ENCODE data around the gene METTL8. TPM values are rescaled to one million over a fixed set of nuclear protein-coding genes. Genes with fewer than 3 reads are reported as not detected.

METTL8 gene
- total RNA-seq, 1 experiment from 2014 or later: 25.7 TPM

GRCh38 chr2:171318463-171318934 is 115.3 kb downstream of the METTL8 start:
- POLR2A ChIA-PET: no interaction called here
- no peaks in the 10 kb centered on the region for H3K4me1 ChIP-seq
- no peak for TF ChIP-seq CTCF (IDR thresholded peaks at IDR 0.05; ENCODE audit: insufficient read depth in 1 of 2, low read depth in 1 of 2, low read length in 1 of 2, severe bottlenecking in 1 of 2, unreplicated experiment in 1 of 2)
- no peak overlapping the region for H3K4me3 ChIP-seq (ENCODE audit: low read depth, low read length)
- no peak for DNase-seq
- H3K9me3 ChIP-seq: 0 out of 2 replicates have a peak, but pooled peaks cover 3% of the 10 kb centered on the region
- Mint-ChIP-seq H3K27ac (ENCODE audit: unreplicated experiment) (no peak overlapping the region), H3K4me3 (ENCODE audit: unreplicated experiment) (no peak overlapping the region), H3K27me3 (ENCODE audit: insufficient read depth, unreplicated experiment) (no peaks in the 10 kb centered on the region), H3K9me3 (ENCODE audit: unreplicated experiment) (no peaks in the 10 kb centered on the region), H3K4me1 (ENCODE audit: low read depth, unreplicated experiment) (no peaks in the 10 kb centered on the region), H3K36me3 (ENCODE audit: insufficient read depth, unreplicated experiment) (peaks cover 10% of the 10 kb centered on the region)
- no peaks in the 10 kb centered on the region for H3K36me3 ChIP-seq (ENCODE audit: control insufficient read depth, insufficient read depth, low read length)
- no TSS peak for BruUV-seq (replicated peaks)
- no peaks in the 10 kb centered on the region for H3K27me3 ChIP-seq (replicated peaks; ENCODE audit: control insufficient read depth, insufficient read depth, low read length)
- intact Hi-C loops (cut with micrococcal nuclease; ENCODE audit: unreplicated experiment): no loop called here
- CTCF ChIA-PET: no interaction called here

- Mint-ChIP-seq H3K36me3 (ENCODE audit: insufficient read depth, unreplicated experiment) (peaks cover 4% of the 10 kb centered on the region), H3K4me1 (ENCODE audit: low read depth, unreplicated experiment) (no peaks in the 10 kb centered on the region), H3K4me3 (ENCODE audit: unreplicated experiment) (no peak overlapping the region), H3K27ac (ENCODE audit: unreplicated experiment) (no peak overlapping the region), H3K27me3 (ENCODE audit: insufficient read depth, unreplicated experiment) (no peaks in the 10 kb centered on the region), H3K9me3 (ENCODE audit: unreplicated experiment) (no peaks in the 10 kb centered on the region)
- ChIA-PET CTCF (no interaction called here), POLR2A (no interaction called here)
- Histone ChIP-seq H3K27me3 (replicated peaks; ENCODE audit: control insufficient read depth, insufficient read depth, low read length) (no peaks in the 10 kb centered on the region), H3K9me3 (peaks cover 9% of the 10 kb centered on the region; the same call in 1 of the 2 replicates), H3K4me3 (ENCODE audit: low read depth, low read length) (no peak overlapping the region), H3K4me1 (no peaks in the 10 kb centered on the region), H3K36me3 (ENCODE audit: control insufficient read depth, insufficient read depth, low read length) (no peaks in the 10 kb centered on the region)
- TF ChIP-seq CTCF (IDR thresholded peaks at IDR 0.05; ENCODE audit: insufficient read depth in 1 of 2, low read depth in 1 of 2, low read length in 1 of 2, severe bottlenecking in 1 of 2, unreplicated experiment in 1 of 2): no peak
- no peak for DNase-seq
- intact Hi-C loops (cut with micrococcal nuclease; ENCODE audit: unreplicated experiment): no loop called here
- no TSS peak for BruUV-seq (replicated peaks)
Measured at GRCh38 chr2:171317492-171318125, 116.2 kb downstream of the METTL8 start.

DNA sequence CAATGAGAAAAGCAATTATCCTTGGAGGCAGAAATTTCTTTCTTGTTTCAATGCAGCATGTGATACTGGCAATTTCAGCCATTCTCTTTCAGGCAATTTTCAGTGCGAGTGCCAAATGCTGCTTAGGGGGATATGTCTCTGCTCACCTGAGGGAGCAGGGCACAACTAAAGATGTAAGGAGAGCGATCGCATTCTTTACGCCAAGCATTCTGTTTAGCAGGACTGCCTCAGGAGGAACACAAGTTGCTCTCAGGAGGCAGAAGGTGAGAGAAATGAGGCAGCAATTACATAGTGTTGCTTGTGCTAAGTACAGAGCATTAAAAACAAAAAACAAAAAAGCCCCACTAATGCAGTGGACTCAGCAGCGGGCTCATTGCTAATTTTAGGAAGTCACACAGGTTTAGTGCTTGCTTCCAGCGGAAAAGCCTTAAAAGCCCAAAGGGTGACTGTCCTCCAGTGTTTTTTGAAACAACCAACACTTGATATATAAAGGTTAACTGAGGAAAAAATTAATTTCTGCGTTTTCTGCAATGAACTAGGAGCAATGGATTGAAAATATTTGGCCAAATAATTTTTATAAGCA is 116.9 kb downstream of the METTL8 start:
- Mint-ChIP-seq H3K27ac (ENCODE audit: unreplicated experiment) (no peak overlapping the region), H3K36me3 (ENCODE audit: insufficient read depth, unreplicated experiment) (peaks cover 4% of the 10 kb centered on the region), H3K27me3 (ENCODE audit: insufficient read depth, unreplicated experiment) (no peaks in the 10 kb centered on the region), H3K4me1 (ENCODE audit: low read depth, unreplicated experiment) (no peaks in the 10 kb centered on the region), H3K9me3 (ENCODE audit: unreplicated experiment) (peaks cover 5% of the 10 kb centered on the region), H3K4me3 (ENCODE audit: unreplicated experiment) (no peak overlapping the region)
- no peaks in the 10 kb centered on the region for H3K4me1 ChIP-seq
- intact Hi-C loops (cut with micrococcal nuclease; ENCODE audit: unreplicated experiment): no loop called here
- POLR2A ChIA-PET: no interaction called here
- TF ChIP-seq CTCF (IDR thresholded peaks at IDR 0.05; ENCODE audit: insufficient read depth in 1 of 2, low read depth in 1 of 2, low read length in 1 of 2, severe bottlenecking in 1 of 2, unreplicated experiment in 1 of 2): no peak
- no TSS peak for BruUV-seq (replicated peaks)
- DNase-seq: no peak
- no peaks in the 10 kb centered on the region for H3K36me3 ChIP-seq (ENCODE audit: control insufficient read depth, insufficient read depth, low read length)
- H3K27me3 ChIP-seq (replicated peaks; ENCODE audit: control insufficient read depth, insufficient read depth, low read length): no peaks in the 10 kb centered on the region
- peaks cover 17% of the 10 kb centered on the region; the same call in 1 of the 2 replicates for H3K9me3 ChIP-seq
- CTCF ChIA-PET: no interaction called here
- H3K4me3 ChIP-seq (ENCODE audit: low read depth, low read length): no peak overlapping the region
